GM18526 (cell line): ENCODE results near the gene ATP8B4.

Experiments used
- POLR2A ChIP-seq: IDR thresholded peaks from 3 replicates; pipeline ENCODE4 v1.6.1; 2011; ENCODE audit not compliant: insufficient read length; ENCODE audit errors: extremely low read depth

ATP8B4 gene

GRCh38 chr15:50119063-50120040, at the start of gene ATP8B4:
TSS of gene ATP8B4 (minus strand) at chr15:50119233. CDS start at chr15:50106966, 12,267 bp downstream.
- no peak for TF ChIP-seq POLR2A

- no peak for TF ChIP-seq POLR2A
These were observed 49.3 kb upstream of the ATP8B4 start for GRCh38 chr15:50168379-50168778.

DNA sequence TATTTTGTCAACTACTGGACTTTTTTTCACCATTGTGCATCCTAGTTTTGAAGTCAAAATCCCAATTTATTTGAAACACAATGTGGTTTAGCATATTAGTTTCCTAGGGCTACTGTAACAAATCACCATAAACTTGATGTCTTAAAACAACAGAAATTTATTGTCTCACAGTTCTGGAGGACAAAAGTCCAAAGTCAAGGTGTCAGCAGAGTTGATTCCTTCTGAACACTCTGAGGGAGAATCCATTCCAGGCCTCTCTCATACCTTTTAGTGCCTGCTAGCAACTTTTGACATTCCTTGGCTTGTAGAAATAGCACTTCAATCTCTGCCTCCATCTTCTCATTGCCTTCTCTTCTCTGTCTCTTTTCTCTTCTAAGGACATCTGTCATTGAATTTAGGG, 48.1 kb upstream of the ATP8B4 start:
- no peak for TF ChIP-seq POLR2A

DNA sequence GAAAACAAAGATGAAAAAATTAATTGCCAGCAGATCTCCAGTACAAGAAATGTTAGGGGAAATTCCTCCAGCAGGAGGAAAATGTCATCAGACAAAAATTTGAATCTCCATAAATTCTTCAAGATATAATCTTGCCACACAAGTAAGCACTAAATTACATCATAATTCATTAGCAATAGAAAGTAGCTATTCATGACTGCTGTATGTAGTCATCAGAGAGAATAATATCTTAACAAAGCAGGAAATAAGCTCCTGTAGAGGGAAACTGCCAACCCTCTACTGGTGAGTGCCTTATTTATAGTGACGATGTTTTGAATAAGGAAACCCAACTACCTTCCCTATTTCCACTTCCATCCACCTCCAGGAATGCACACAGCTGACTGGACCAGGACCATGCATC, 47.2 kb upstream of the ATP8B4 start:
- no peak for TF ChIP-seq POLR2A

DNA sequence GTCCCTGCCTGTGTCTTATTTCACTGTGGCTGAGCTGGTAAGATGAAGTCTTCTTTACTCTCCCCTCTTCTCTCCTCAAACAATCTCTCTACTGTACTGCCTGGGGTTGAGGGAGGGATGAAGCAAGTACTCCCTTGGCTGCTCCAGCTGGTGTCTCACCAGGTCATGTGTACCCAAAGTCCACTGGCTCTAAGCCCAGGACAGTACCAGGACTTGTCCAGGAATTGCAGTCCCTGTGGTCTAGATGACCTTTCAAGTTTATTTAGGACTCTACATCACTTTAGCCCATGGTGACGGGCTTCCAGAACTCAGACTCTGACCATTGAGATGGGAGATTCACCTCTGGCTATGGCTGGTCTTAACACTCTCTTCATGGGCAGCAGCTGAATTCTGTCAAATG, 45.4 kb upstream of the ATP8B4 start:
- no peak for TF ChIP-seq POLR2A

- no peak for TF ChIP-seq POLR2A
These were observed 44.8 kb upstream of the ATP8B4 start for GRCh38 chr15:50163719-50164410.

DNA sequence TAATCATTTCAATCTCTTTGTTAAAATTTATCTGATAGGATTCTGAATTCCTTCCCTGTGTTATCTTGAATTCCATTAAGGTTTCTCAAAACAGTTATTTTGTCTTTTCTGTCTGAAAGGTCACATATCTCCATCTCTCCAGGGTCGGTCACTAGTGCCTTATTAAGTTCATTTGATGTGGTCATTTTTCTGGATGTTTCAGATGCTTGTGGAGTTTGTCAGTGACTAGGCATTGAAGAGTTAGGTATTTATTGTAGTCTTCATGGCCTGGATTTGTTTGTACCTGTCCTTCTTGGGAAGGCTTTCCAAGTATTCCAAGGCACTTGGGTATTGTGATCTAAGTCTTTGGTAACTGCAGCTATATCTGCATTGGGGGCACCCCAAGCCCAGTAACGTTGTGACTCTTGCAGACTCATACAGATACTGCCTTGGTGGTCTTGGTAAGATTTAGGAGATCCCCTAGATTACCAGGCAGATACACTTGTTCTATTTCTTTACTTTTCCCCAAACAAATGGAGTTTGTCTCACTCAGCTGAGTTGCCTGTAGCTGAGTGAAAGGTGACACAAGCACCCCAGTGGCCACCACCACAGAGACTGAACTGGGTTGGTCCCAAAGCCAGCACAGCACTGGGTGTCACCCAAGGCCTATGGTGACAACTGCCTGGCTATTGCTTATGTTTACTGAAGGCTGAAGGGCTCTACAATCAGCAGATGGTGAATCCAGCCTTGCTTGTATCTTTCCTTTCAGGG, 44.1 kb upstream of the ATP8B4 start:
- TF ChIP-seq POLR2A, result no peak

DNA sequence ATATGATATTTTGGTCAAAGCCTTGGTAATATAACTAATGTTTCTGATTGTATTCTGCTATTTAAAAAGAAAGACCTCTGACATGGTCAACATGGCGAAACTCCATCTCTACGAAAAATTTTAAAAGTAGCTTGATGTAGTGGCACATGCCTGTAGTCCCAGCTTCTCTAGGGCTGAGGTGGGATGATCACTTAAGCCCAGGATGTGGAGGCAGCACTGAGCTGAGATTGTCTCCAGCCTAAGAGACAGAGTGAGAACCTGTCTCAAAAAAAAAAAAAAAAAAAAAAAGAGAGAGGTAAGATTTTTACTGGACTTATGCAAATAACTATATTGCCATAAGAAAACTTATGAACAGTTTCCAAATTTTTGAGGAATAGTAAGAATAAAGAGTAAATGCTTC, 32.4 kb upstream of the ATP8B4 start:
- TF ChIP-seq POLR2A, result no peak

GRCh38 chr15:50150851-50151250, 31.8 kb upstream of the ATP8B4 start:
- TF ChIP-seq POLR2A, result no peak

- TF ChIP-seq POLR2A, result no peak
These were observed 31.3 kb upstream of the ATP8B4 start for GRCh38 chr15:50150349-50150748.

DNA sequence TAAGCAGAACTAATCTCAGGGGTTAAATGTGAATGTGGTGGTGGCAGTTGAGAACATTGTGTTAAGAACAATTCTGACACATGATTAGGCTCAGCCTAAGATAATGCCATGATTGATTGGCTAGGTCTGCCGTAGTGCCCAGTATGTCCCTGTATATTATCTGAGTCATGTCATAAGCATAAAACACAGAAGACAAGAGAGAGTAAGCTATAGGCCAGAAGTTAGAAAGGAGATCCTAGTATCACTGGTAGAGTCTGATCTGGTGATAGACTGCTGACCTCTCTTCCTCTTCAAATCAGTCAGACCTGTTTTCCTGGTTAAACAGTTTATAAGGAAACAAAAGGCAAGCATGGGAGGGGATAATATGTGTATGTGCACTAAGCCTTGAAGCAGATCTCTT, 30.1 kb upstream of the ATP8B4 start:
- TF ChIP-seq POLR2A, result no peak

GRCh38 chr15:50148362-50148963, 29.4 kb upstream of the ATP8B4 start:
- TF ChIP-seq POLR2A, result no peak

DNA sequence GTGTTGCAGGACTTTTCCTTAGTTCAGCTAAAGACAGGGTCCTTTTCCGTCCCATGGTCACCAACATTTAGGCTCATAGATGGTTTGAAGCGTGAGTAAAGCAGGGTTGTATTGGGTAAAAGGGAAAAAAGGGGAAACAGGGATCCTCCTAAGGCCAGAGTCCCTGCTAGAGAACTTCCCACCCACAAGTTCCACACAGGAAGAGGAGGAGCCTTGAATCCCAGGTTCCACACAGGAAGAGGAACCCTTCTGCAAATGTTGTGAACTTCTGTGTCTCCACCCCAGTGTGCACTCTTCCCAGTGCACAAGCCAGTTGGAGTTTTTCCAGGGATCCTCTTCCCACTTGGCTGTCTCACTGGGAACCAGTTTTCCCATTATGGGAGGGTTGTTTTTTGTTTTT, 27.6 kb upstream of the ATP8B4 start:
- no peak for TF ChIP-seq POLR2A

DNA sequence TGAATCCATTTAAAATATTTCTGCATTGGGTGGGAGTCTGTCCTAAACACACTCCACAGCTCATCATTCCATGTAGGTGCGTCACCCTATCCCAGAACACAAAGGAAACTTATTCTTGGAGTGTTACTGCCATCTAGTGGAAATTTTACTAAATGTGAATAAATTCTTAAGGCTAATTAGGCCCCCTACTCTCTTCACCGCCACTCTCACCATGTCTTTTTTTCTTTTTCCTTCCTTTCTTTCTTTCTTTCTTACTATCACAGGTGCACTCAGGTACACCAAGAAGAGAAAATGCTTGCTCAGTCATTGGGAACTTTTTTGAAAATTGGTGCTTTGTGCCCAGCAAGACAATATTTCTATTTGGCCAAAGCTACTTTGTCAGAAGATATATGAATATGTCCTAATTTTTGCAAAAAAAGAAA, 26.4 kb upstream of the ATP8B4 start:
- no peak for TF ChIP-seq POLR2A
